K562 (cell line): ENCODE data around the gene SH2D7. TPM values are rescaled to one million over a fixed set of nuclear protein-coding genes. Genes with fewer than 3 reads are reported as not detected.

Experiments used
- PML ChIP-seq: IDR thresholded peaks from 2 replicates; pipeline ENCODE4 v1.6.1; 2012; ENCODE audit warnings: low read length, inconsistent platforms
- ZKSCAN8 ChIP-seq: fragments of 200-800 bp; sonication (Bioruptor generic); IDR thresholded peaks from 2 replicates; pipeline ENCODE4 v1.6.1; 2016; ENCODE audit warnings: missing genetic modification characterization, missing compliant biosample characterization
- ZNF121 ChIP-seq: sonication (generic); formaldehyde crosslinking; conservative IDR thresholded peaks from 2 replicates; pipeline ENCODE4 v1.8.0; 2022; ENCODE audit warnings: missing genetic modification reagents
- polyA plus RNA-seq, 8 experiments: library from polyadenylated mRNA; depleted of rRNA in 4 of 8; stranded (reverse) in 5 of 8; unstranded in 3 of 8; fragments of >200 nt; fragmentation: Nextera tagmentation in 2 of 8; fragmentation: Illumina TruSeq in 1 of 8; extraction: Ambion mirVana in 2 of 8; extraction: Trizol in 1 of 8; gene quantifications; 2 replicates each; pipeline versions ENCODE4 v1.2.1 to v1.2.3, GENCODE V29; 2011 to 2014; ENCODE audit warnings: inconsistent platforms in 1 of 8, missing spikeins in 1 of 8
- total RNA-seq, 7 experiments: library from RNA; depleted of rRNA in 6 of 7; stranded (reverse); fragments of >200 nt in 6 of 7; fragmentation: Illumina TruSeq in 2 of 7; extraction: Trizol in 2 of 7; gene quantifications; 2 replicates each; pipeline versions ENCODE4 v1.2.1 to v1.2.3, GENCODE V29; 2011 to 2021; ENCODE audit warnings: low replicate concordance in 1 of 7
- TF ChIP-seq, protein P1 (sequence below): fragments of 250-450 bp; sonication (Bioruptor Pico); IDR thresholded peaks from 2 replicates; pipeline ENCODE4 v1.4.0; 2020; ENCODE audit warnings: mild to moderate bottlenecking, moderate library complexity
- TF ChIP-seq, protein P2 (sequence below): fragments of 450-650 bp; IDR thresholded peaks from 2 replicates; pipeline ENCODE4 v1.6.1; 2017; ENCODE audit warnings: antibody characterized with exemption, mild to moderate bottlenecking
- TF ChIP-seq, protein P3 (sequence below): fragments of 450-650 bp; formaldehyde crosslinking; IDR thresholded peaks from 2 replicates; pipeline ENCODE4 v1.4.0; 2022; ENCODE audit warnings: mild to moderate bottlenecking, moderate library complexity
- TF ChIP-seq, protein P4 (sequence below): fragments of 450-650 bp; conservative IDR thresholded peaks from 2 replicates; pipeline ENCODE4 v1.6.1; 2016; ENCODE audit warnings: missing genetic modification characterization, low read depth, mild to moderate bottlenecking, missing compliant biosample characterization, moderate library complexity
- TF ChIP-seq, protein P5 (sequence below): sonication (generic); formaldehyde crosslinking; IDR thresholded peaks from 2 replicates; pipeline ENCODE4 v1.8.0; 2023; ENCODE audit warnings: missing genetic modification reagents, mild to moderate bottlenecking, borderline replicate concordance

Gene SH2D7
- total and polyA plus RNA-seq, 9 of the 15 experiments (the other 6 are each of a cell fraction or from before 2014, with no cell fraction given), result not detected

DNA sequence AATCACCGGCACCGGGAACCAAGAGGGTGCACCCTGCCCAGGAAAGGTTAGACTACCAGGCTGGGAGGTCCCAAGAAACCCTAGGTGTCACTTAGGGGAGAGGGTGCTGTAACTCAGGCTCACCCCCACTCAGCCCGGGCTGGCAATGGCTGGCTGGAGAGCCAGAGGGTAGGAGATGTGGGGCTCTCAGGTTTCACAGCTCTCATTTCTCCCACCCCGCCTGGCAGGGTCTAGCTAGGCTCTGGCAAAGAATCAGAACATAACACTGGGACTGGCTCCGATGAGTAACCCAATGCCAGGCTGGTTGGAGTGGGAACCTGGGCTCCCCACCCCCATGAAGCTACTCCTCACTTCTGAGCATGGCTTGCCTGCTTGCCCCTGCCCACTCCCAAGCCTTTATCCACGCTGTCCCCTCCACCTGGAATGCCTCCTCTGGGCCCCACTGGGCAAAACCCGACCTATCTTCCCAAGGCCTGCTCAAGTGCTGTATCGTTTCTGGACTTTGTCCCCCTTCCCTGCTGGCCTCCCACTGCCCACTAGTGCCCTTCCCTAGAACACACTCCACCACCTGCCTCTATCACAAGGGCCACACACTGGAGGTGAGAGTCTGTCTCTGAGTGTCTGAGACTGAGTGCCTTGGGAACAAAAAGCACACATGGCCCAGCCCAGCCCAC is 36.9 kb downstream of the SH2D7 start (continued):
- TF ChIP-seq, protein P1, sequence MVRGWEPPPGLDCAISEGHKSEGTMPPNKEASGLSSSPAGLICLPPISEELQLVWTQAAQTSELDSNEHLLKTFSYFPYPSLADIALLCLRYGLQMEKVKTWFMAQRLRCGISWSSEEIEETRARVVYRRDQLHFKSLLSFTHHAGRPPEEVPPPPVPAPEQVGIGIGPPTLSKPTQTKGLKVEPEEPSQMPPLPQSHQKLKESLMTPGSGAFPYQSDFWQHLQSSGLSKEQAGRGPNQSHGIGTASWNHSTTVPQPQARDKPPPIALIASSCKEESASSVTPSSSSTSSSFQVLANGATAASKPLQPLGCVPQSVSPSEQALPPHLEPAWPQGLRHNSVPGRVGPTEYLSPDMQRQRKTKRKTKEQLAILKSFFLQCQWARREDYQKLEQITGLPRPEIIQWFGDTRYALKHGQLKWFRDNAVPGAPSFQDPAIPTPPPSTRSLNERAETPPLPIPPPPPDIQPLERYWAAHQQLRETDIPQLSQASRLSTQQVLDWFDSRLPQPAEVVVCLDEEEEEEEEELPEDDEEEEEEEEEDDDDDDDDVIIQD (CRISPR knock-in tag), result no peak
- TF ChIP-seq, protein P2, sequence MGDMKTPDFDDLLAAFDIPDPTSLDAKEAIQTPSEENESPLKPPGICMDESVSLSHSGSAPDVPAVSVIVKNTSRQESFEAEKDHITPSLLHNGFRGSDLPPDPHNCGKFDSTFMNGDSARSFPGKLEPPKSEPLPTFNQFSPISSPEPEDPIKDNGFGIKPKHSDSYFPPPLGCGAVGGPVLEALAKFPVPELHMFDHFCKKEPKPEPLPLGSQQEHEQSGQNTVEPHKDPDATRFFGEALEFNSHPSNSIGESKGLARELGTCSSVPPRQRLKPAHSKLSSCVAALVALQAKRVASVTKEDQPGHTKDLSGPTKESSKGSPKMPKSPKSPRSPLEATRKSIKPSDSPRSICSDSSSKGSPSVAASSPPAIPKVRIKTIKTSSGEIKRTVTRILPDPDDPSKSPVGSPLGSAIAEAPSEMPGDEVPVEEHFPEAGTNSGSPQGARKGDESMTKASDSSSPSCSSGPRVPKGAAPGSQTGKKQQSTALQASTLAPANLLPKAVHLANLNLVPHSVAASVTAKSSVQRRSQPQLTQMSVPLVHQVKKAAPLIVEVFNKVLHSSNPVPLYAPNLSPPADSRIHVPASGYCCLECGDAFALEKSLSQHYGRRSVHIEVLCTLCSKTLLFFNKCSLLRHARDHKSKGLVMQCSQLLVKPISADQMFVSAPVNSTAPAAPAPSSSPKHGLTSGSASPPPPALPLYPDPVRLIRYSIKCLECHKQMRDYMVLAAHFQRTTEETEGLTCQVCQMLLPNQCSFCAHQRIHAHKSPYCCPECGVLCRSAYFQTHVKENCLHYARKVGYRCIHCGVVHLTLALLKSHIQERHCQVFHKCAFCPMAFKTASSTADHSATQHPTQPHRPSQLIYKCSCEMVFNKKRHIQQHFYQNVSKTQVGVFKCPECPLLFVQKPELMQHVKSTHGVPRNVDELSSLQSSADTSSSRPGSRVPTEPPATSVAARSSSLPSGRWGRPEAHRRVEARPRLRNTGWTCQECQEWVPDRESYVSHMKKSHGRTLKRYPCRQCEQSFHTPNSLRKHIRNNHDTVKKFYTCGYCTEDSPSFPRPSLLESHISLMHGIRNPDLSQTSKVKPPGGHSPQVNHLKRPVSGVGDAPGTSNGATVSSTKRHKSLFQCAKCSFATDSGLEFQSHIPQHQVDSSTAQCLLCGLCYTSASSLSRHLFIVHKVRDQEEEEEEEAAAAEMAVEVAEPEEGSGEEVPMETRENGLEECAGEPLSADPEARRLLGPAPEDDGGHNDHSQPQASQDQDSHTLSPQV, result 0 out of 2 replicates have a peak, but pooled peaks have one; percentile 5
- TF ChIP-seq ZKSCAN8 (CRISPR knock-in tag) (no peak), PML (no peak), ZNF121 (CRISPR knock-in tag) (no peak)
- TF ChIP-seq, protein P3, sequence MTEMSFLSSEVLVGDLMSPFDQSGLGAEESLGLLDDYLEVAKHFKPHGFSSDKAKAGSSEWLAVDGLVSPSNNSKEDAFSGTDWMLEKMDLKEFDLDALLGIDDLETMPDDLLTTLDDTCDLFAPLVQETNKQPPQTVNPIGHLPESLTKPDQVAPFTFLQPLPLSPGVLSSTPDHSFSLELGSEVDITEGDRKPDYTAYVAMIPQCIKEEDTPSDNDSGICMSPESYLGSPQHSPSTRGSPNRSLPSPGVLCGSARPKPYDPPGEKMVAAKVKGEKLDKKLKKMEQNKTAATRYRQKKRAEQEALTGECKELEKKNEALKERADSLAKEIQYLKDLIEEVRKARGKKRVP (CRISPR knock-in tag), result no peak
- TF ChIP-seq, protein P4, sequence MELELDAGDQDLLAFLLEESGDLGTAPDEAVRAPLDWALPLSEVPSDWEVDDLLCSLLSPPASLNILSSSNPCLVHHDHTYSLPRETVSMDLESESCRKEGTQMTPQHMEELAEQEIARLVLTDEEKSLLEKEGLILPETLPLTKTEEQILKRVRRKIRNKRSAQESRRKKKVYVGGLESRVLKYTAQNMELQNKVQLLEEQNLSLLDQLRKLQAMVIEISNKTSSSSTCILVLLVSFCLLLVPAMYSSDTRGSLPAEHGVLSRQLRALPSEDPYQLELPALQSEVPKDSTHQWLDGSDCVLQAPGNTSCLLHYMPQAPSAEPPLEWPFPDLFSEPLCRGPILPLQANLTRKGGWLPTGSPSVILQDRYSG (tag), result no peak
- TF ChIP-seq, protein P5, sequence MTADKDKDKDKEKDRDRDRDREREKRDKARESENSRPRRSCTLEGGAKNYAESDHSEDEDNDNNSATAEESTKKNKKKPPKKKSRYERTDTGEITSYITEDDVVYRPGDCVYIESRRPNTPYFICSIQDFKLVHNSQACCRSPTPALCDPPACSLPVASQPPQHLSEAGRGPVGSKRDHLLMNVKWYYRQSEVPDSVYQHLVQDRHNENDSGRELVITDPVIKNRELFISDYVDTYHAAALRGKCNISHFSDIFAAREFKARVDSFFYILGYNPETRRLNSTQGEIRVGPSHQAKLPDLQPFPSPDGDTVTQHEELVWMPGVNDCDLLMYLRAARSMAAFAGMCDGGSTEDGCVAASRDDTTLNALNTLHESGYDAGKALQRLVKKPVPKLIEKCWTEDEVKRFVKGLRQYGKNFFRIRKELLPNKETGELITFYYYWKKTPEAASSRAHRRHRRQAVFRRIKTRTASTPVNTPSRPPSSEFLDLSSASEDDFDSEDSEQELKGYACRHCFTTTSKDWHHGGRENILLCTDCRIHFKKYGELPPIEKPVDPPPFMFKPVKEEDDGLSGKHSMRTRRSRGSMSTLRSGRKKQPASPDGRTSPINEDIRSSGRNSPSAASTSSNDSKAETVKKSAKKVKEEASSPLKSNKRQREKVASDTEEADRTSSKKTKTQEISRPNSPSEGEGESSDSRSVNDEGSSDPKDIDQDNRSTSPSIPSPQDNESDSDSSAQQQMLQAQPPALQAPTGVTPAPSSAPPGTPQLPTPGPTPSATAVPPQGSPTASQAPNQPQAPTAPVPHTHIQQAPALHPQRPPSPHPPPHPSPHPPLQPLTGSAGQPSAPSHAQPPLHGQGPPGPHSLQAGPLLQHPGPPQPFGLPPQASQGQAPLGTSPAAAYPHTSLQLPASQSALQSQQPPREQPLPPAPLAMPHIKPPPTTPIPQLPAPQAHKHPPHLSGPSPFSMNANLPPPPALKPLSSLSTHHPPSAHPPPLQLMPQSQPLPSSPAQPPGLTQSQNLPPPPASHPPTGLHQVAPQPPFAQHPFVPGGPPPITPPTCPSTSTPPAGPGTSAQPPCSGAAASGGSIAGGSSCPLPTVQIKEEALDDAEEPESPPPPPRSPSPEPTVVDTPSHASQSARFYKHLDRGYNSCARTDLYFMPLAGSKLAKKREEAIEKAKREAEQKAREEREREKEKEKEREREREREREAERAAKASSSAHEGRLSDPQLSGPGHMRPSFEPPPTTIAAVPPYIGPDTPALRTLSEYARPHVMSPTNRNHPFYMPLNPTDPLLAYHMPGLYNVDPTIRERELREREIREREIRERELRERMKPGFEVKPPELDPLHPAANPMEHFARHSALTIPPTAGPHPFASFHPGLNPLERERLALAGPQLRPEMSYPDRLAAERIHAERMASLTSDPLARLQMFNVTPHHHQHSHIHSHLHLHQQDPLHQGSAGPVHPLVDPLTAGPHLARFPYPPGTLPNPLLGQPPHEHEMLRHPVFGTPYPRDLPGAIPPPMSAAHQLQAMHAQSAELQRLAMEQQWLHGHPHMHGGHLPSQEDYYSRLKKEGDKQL (CRISPR knock-in tag), result no peak
